Measurements from ENCODE around the gene TRIM29. TPM values are rescaled to one million over a fixed set of nuclear protein-coding genes. Genes with fewer than 3 reads are reported as not detected.
A peak's percentile ranks its signal among the peaks of the same experiment; 100 is the strongest.

Gene TRIM29
- total and polyA plus RNA-seq, 9 of the 15 experiments (the other 6 are each of a cell fraction or from before 2014, with no cell fraction given), result 0.08 to 1.4 (median 0.42) TPM; not detected in 2

DNA sequence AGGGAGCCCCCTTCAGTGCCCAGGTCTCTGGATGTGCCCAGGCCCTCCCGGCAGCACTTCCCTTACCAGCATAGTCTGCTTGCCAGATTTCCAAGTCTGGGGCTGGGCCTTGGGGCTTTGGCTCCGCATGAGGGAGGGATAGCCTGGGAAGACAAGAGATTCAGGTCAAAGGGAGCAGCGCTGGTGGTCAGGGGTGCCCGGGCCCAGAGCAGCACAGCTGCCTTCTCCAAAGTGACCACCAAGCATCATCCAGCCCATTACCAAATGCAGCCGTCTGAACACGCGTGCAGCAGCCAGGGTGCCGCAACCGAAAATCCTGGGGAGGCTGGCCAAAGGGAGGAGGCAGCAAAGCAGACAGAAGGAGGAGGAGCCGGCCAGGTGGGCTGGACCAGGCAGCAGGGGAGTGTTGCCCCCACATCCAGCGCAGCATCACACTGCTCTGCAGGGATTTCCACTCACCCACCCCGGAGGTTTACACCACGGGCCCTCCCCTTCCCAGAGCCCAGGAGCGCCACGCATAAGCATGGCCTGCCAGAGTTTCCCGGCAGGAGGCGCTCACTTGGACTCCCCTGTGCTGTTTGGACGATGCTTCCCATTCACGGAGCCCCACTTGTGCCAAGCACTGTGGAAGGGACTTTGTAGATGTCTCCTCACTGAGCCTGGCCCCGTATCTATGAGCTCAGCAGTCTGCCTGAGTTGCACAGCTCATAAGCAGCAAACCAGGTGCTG, 22.5 kb downstream of the TRIM29 start:
- ChIA-PET POLR2A (interaction anchor here (0.5 to 0.7 kb wide), 2 partner anchors 13 to 113 kb away, joined by 3 read pairs; no protein-coding TSS in a partner anchor), CTCF (ENCODE audit: low intra/inter-chr PET ratio) (no interaction called here)
- Histone ChIP-seq H3K36me3 (ENCODE audit: control insufficient read depth, insufficient read depth, low read length) (no peaks in the 10 kb centered on the region), H3K79me2 (ENCODE audit: control insufficient read depth, insufficient read depth, low read length) (no peaks in the 10 kb centered on the region), H3K9ac (ENCODE audit: insufficient read depth in 1 of 2, low read depth in 2 of 2, low read length in 2 of 2) (no peak overlapping the region), H3K9me1 (ENCODE audit: control insufficient read depth, insufficient read depth, low read length) (no peaks in the 10 kb centered on the region), H3K4me2 (ENCODE audit: insufficient read depth, low read length) (no peak overlapping the region), H3K27me3 (ENCODE audit: control insufficient read depth in 2 of 2, insufficient read depth in 2 of 2, low read length in 2 of 2) (peaks cover 0 to 35% of the 10 kb centered on the region in 2 experiments; a peak in 2 of 5 replicates), H3K4me1 (replicated peaks in 1 of 2; ENCODE audit: control insufficient read depth in 2 of 2, insufficient read depth in 2 of 2, low read length in 2 of 2) (no peaks in the 10 kb centered on the region; a peak in 2 of 5 replicates), H2AFZ (ENCODE audit: low read depth, low read length) (no peak overlapping the region), H3K9me3 (replicated peaks; ENCODE audit: control insufficient read depth, insufficient read depth, low read depth, low read length) (no peaks in the 10 kb centered on the region), H4K20me1 (replicated peaks; ENCODE audit: control insufficient read depth, insufficient read depth, low read length) (peaks cover 28% of the 10 kb centered on the region), H3K27ac (ENCODE audit: extremely low read depth, low read depth, low read length) (no peak overlapping the region), H3K4me3 (no peak overlapping the region)
- BruUV-seq (replicated peaks), result no TSS peak
- peak; percentile 37 to 39 (median 38) for DNase-seq (ENCODE audit: extremely low read depth in 1 of 4, low spot score in 3 of 4)
- FAIRE-seq, result no peak
- intact Hi-C loops (cut with micrococcal nuclease), result no loop called here
- TF ChIP-seq PRDM10 (IDR thresholded peaks at IDR 0.05; ENCODE audit: partially characterized antibody) (peak; percentile 71), FOXK2 (conservative IDR thresholded peaks at IDR 0.05 in 1 of 2, IDR thresholded peaks at IDR 0.05 in 1 of 2; ENCODE audit: low read depth in 2 of 2) (no peak), TRIM24 (IDR thresholded peaks at IDR 0.05) (no peak), ZBTB8A (IDR thresholded peaks at IDR 0.05; ENCODE audit: partially characterized antibody) (no peak), PTTG1 (tag; IDR thresholded peaks at IDR 0.05; ENCODE audit: low read depth) (no peak), RBM15 (IDR thresholded peaks at IDR 0.05; ENCODE audit: insufficient read depth, low read length) (no peak), GTF2E2 (tag; IDR thresholded peaks at IDR 0.05) (no peak), MYNN (IDR thresholded peaks at IDR 0.05) (no peak), MYNN (CRISPR knock-in tag; IDR thresholded peaks at IDR 0.05) (no peak), CC2D1A (IDR thresholded peaks at IDR 0.05) (no peak), STAG1 (CRISPR knock-in tag; IDR thresholded peaks at IDR 0.05; ENCODE audit: borderline replicate concordance) (no peak), RAD21 (CRISPR knock-in tag; conservative IDR thresholded peaks at IDR 0.05 in 1 of 2, IDR thresholded peaks at IDR 0.05 in 1 of 2) (peak; percentile 11 to 40; a peak in 2 of 4 replicates)
- TF ChIP-seq, protein P1, sequence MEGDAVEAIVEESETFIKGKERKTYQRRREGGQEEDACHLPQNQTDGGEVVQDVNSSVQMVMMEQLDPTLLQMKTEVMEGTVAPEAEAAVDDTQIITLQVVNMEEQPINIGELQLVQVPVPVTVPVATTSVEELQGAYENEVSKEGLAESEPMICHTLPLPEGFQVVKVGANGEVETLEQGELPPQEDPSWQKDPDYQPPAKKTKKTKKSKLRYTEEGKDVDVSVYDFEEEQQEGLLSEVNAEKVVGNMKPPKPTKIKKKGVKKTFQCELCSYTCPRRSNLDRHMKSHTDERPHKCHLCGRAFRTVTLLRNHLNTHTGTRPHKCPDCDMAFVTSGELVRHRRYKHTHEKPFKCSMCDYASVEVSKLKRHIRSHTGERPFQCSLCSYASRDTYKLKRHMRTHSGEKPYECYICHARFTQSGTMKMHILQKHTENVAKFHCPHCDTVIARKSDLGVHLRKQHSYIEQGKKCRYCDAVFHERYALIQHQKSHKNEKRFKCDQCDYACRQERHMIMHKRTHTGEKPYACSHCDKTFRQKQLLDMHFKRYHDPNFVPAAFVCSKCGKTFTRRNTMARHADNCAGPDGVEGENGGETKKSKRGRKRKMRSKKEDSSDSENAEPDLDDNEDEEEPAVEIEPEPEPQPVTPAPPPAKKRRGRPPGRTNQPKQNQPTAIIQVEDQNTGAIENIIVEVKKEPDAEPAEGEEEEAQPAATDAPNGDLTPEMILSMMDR (IDR thresholded peaks at IDR 0.05 in 2 of 3, conservative IDR thresholded peaks at IDR 0.05 in 1 of 3; ENCODE audit: insufficient read depth in 2 of 3, low read depth in 1 of 3, low read length in 3 of 3), result peak; percentile 54 to 71 (median 62)
- TF ChIP-seq, protein P2, sequence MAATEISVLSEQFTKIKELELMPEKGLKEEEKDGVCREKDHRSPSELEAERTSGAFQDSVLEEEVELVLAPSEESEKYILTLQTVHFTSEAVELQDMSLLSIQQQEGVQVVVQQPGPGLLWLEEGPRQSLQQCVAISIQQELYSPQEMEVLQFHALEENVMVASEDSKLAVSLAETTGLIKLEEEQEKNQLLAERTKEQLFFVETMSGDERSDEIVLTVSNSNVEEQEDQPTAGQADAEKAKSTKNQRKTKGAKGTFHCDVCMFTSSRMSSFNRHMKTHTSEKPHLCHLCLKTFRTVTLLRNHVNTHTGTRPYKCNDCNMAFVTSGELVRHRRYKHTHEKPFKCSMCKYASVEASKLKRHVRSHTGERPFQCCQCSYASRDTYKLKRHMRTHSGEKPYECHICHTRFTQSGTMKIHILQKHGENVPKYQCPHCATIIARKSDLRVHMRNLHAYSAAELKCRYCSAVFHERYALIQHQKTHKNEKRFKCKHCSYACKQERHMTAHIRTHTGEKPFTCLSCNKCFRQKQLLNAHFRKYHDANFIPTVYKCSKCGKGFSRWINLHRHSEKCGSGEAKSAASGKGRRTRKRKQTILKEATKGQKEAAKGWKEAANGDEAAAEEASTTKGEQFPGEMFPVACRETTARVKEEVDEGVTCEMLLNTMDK (IDR thresholded peaks at IDR 0.05; ENCODE audit: borderline replicate concordance, insufficient read depth, low read depth, low read length, poor library complexity, severe bottlenecking), result peak; percentile 15
- peak; percentile 87 for ATAC-seq
- in situ Hi-C loops (cut with MboI), result loop anchor here (25.0 kb wide), 1 partner anchor 453 kb away; no protein-coding TSS in a partner anchor
- WGBS (ENCODE audit: insufficient coverage, low coverage, missing lambda C conversion rate), result 6% methylated on average over 11 of the region's 20 CpGs
